Fibroblast of pulmonary artery (primary cell): ENCODE data around the gene KIF14.

ENCODE experiments used
- DNase-seq: peaks from one replicate; pipeline ENCODE4 v3.0.0-alpha.2; 2010; ENCODE audit warnings: low read depth
- H3K4me3 ChIP-seq: replicated peaks from 2 replicates; pipeline ENCODE4 v1.5.1; 2011; ENCODE audit warnings: low read depth, mild to moderate bottlenecking, control low read depth, low read length, moderate library complexity
- CTCF ChIP-seq: IDR thresholded peaks from 2 replicates; pipeline ENCODE4 v1.5.1; 2011; ENCODE audit warnings: mild to moderate bottlenecking, control low read depth, low read length, inconsistent platforms; ENCODE audit errors: missing control alignments

Gene KIF14

GRCh38 chr1:200644021-200644420 is 23.5 kb upstream of the KIF14 start:
- no peak for TF ChIP-seq CTCF
- no peak overlapping the region for H3K4me3 ChIP-seq
- DNase-seq: no peak

DNA sequence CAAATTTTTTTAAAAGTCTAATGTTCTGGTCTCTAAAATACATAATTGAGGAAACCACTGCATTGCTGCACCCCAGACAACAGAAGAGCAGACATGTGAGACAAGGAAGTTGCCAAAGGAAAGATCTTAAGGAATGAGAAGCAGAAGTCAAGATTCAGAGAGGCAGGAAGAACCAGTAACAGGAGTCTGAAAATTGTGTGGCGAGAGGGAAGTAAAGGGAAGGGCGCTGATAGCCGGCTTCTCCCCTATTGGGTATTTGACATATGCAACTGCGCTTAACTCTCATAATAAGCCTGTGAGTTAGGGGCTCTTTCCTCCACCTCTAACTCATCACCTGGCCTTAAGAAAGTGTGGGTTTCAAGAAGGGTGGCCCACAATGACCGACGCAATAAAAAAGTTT is 21.9 kb upstream of the KIF14 start:
- no peak for DNase-seq
- TF ChIP-seq CTCF: no peak
- no peak overlapping the region for H3K4me3 ChIP-seq

DNA sequence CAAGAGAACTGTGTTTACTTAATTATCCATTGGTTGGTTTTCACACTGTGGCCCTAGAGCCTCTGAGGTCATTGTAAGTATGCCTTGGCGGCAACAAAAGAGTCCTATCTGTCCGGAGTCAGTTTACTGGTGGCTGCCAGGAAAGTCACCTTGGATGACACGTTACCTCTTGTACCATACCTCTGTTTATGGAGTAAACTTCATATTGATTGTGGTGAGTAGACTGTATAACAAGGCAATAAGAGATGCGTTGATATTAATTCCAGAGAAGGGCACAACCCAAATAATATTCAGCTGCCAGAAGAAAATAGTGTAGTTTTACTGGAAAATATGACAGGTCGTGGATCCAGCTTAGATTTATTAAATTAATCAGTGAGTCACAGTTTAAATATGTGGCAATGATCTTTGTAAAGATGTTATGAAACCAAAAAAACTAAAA is 20.4 kb upstream of the KIF14 start:
- no peak for TF ChIP-seq CTCF
- H3K4me3 ChIP-seq: no peak overlapping the region
- no peak for DNase-seq

- no peak for TF ChIP-seq CTCF
- no peak overlapping the region for H3K4me3 ChIP-seq
- DNase-seq: no peak
Measured at GRCh38 chr1:200640373-200640962, 19.9 kb upstream of the KIF14 start.

GRCh38 chr1:200638073-200638472 is 17.5 kb upstream of the KIF14 start:
- no peak for TF ChIP-seq CTCF
- DNase-seq: no peak
- no peak overlapping the region for H3K4me3 ChIP-seq

DNA sequence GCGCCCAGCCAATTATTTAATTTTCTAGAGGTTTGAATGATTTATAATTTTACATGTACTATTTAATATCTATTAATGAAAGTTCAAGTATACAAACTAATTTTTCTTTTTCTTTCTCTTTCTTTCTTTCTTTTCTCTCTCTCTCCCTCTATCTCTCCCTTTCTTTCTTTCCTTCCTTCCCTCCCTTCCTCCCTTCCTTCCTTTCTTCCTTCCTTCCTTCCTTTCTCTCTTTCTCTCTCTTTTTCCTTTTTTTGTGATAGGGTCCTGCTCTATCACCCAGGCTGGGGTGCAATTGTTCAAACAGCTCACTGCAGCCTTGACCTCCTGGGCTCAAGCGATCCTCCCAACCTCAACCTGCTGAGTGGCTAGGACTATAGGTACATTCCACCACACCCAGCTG is 16.1 kb upstream of the KIF14 start:
- H3K4me3 ChIP-seq: no peak overlapping the region
- DNase-seq: no peak
- no peak for TF ChIP-seq CTCF
